Kidney epithelial cell (primary cell): ENCODE results near the gene SKP2. TPM values are rescaled to one million over a fixed set of nuclear protein-coding genes. Genes with fewer than 3 reads are reported as not detected.
"Not testable (repeated sequence)": the region's sequence is repeated elsewhere in the genome, so short reads cannot be mapped to it uniquely, and the experiment has no call there.

Experiments used
- DNase-seq: peaks from one replicate; pipeline ENCODE4 v3.0.0-alpha.2; 2010; ENCODE audit warnings: low read depth
- H3K27me3 ChIP-seq: 2 replicates; pipeline ENCODE4 v1.6.0; 2011; ENCODE audit warnings: low read length; ENCODE audit not compliant: control insufficient read depth, insufficient read depth
- H3K36me3 ChIP-seq: 2 replicates; pipeline ENCODE4 v1.5.1; 2011; ENCODE audit warnings: low read length; ENCODE audit not compliant: control insufficient read depth, insufficient read depth
- H3K4me3 ChIP-seq: 2 replicates; pipeline ENCODE4 v1.5.1; 2011; ENCODE audit warnings: low read depth, mild to moderate bottlenecking, control low read depth, low read length
- CTCF ChIP-seq: IDR thresholded peaks from 2 replicates; pipeline ENCODE4 v1.5.1; 2011; ENCODE audit warnings: mild to moderate bottlenecking, moderate library complexity, low read length, control low read depth, inconsistent platforms; ENCODE audit not compliant: insufficient read depth, poor library complexity, severe bottlenecking
- total RNA-seq: library from RNA; depleted of rRNA; stranded (reverse); fragments of >200 nt; gene quantifications from 2 replicates; pipeline ENCODE4 v1.2.3, GENCODE V29; 2015

SKP2 gene
- total RNA-seq, 1 donor from 2014 or later, result 9.9 TPM

- H3K4me3 ChIP-seq, result no peak overlapping the region
- H3K36me3 ChIP-seq, result no peaks in the 10 kb centered on the region
- no peaks in the 10 kb centered on the region for H3K27me3 ChIP-seq
- DNase-seq, result no peak
- no peak for TF ChIP-seq CTCF
Observed at GRCh38 chr5:36128795-36129194, 23.1 kb upstream of the SKP2 start.

- not testable (repeated sequence) for H3K27me3 ChIP-seq, H3K4me3 ChIP-seq, H3K36me3 ChIP-seq, DNase-seq
Observed at GRCh38 chr5:36129666-36130065, 22.2 kb upstream of the SKP2 start.

- not testable (repeated sequence) for H3K36me3 ChIP-seq, H3K4me3 ChIP-seq, DNase-seq, H3K27me3 ChIP-seq
Observed at GRCh38 chr5:36133009-36133408, 18.9 kb upstream of the SKP2 start.

- no peak overlapping the region for H3K4me3 ChIP-seq
- H3K27me3 ChIP-seq, result no peaks in the 10 kb centered on the region
- no peaks in the 10 kb centered on the region for H3K36me3 ChIP-seq
- DNase-seq, result no peak
- TF ChIP-seq CTCF, result no peak
Observed at GRCh38 chr5:36135988-36136387, 15.9 kb upstream of the SKP2 start.

- no peak for DNase-seq
Observed at GRCh38 chr5:36136581-36136980, 15.3 kb upstream of the SKP2 start.

GRCh38 chr5:36138900-36139683, 12.8 kb upstream of the SKP2 start:
- no peaks in the 10 kb centered on the region for H3K27me3 ChIP-seq
- H3K4me3 ChIP-seq, result no peak overlapping the region
- DNase-seq, result no peak
- no peak for TF ChIP-seq CTCF
- no peaks in the 10 kb centered on the region for H3K36me3 ChIP-seq

More at GRCh38 chr5:36136581-36136980, 15.3 kb upstream of the SKP2 start:
- no peak overlapping the region for H3K4me3 ChIP-seq
- H3K36me3 ChIP-seq, result no peaks in the 10 kb centered on the region
- no peak for TF ChIP-seq CTCF
- H3K27me3 ChIP-seq, result no peaks in the 10 kb centered on the region

GRCh38 chr5:36145311-36145710, 6.6 kb upstream of the SKP2 start:
- Histone ChIP-seq H3K36me3 (no peaks in the 10 kb centered on the region), H3K27me3 (no peaks in the 10 kb centered on the region), H3K4me3 (no peak overlapping the region)
- TF ChIP-seq CTCF, result no peak
- DNase-seq, result no peak
